ENCODE measurements around the gene MACROD2.

DNA sequence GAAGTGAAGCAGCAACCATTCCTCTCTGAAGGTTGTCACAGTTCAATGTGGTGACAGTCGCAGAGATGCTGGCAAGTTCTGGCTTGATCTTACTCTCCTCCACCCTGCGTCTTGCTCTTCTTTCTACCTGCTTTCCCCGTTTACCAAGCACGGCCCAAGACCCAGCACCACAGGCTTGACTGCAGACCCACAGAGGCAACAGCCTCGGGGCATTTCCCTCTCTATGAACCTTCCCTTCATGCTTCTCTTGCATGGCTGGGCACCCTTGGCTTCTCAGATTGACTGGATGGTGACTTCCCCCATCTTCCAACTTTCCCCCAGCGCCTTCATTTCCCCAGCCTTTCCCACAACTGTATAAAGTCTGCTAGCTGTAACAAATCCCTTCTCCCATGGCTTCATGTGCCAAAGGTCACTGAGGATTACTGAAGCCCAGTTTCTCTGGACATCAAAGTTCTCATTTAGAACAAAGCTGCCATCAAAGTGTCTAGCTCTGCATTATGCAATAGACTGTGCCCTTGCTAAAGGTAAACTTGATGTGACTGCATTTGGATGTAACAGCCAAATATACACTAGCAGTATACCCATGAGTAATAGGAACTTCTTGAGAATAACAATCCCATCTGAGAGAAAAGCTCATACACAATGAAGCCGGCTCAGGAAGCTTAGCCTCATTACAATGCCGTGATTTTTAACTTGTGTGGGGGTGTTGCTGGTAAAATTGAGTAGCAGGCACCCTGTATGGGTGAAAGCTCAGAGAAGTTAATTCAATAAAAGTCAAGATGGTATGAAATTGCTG lies 1065.1 kb downstream of the MACROD2 start:
- TF ChIP-seq, protein P1, sequence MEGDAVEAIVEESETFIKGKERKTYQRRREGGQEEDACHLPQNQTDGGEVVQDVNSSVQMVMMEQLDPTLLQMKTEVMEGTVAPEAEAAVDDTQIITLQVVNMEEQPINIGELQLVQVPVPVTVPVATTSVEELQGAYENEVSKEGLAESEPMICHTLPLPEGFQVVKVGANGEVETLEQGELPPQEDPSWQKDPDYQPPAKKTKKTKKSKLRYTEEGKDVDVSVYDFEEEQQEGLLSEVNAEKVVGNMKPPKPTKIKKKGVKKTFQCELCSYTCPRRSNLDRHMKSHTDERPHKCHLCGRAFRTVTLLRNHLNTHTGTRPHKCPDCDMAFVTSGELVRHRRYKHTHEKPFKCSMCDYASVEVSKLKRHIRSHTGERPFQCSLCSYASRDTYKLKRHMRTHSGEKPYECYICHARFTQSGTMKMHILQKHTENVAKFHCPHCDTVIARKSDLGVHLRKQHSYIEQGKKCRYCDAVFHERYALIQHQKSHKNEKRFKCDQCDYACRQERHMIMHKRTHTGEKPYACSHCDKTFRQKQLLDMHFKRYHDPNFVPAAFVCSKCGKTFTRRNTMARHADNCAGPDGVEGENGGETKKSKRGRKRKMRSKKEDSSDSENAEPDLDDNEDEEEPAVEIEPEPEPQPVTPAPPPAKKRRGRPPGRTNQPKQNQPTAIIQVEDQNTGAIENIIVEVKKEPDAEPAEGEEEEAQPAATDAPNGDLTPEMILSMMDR (IDR thresholded peaks at IDR 0.05; ENCODE audit: poor library complexity, severe bottlenecking), result no peak
- TF ChIP-seq EZH2 (IDR thresholded peaks at IDR 0.05; ENCODE audit: borderline replicate concordance, insufficient read depth, low read length, poor library complexity, severe bottlenecking) (no peak), RAD21 (conservative IDR thresholded peaks at IDR 0.05) (no peak), POLR2AphosphoS5 (IDR thresholded peaks at IDR 0.05) (no peak), MXI1 (conservative IDR thresholded peaks at IDR 0.05; ENCODE audit: poor library complexity, severe bottlenecking) (no peak)
- TF ChIP-seq, protein P2, sequence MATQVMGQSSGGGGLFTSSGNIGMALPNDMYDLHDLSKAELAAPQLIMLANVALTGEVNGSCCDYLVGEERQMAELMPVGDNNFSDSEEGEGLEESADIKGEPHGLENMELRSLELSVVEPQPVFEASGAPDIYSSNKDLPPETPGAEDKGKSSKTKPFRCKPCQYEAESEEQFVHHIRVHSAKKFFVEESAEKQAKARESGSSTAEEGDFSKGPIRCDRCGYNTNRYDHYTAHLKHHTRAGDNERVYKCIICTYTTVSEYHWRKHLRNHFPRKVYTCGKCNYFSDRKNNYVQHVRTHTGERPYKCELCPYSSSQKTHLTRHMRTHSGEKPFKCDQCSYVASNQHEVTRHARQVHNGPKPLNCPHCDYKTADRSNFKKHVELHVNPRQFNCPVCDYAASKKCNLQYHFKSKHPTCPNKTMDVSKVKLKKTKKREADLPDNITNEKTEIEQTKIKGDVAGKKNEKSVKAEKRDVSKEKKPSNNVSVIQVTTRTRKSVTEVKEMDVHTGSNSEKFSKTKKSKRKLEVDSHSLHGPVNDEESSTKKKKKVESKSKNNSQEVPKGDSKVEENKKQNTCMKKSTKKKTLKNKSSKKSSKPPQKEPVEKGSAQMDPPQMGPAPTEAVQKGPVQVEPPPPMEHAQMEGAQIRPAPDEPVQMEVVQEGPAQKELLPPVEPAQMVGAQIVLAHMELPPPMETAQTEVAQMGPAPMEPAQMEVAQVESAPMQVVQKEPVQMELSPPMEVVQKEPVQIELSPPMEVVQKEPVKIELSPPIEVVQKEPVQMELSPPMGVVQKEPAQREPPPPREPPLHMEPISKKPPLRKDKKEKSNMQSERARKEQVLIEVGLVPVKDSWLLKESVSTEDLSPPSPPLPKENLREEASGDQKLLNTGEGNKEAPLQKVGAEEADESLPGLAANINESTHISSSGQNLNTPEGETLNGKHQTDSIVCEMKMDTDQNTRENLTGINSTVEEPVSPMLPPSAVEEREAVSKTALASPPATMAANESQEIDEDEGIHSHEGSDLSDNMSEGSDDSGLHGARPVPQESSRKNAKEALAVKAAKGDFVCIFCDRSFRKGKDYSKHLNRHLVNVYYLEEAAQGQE (IDR thresholded peaks at IDR 0.05; ENCODE audit: borderline replicate concordance), result no peak
